Measurements from ENCODE around the gene GRID1.

GRID1 gene

GRCh38 chr10:86336341-86336740 lies 30.3 kb downstream of the GRID1 start:
- DNase-seq = no peak

DNA sequence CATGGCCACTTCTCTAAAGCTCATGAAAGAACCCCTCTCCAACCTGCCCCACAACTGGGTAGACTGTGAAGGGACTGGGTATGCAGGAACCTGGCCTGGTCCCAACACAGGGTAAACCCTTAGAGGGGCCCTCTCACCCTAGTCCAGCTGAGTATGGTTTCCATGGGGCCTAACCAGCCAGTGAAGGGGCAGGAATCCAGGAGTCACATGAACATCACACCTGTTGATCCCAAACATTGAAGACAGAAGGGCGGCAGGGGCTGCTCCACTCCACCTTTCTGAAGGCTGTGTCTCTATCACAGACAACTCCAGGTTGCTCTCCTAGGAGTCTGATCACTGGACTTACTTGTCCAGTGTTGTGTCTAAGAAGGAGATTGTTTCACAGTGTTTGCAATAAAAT lies 30.8 kb downstream of the GRID1 start:
- no peak for DNase-seq

DNA sequence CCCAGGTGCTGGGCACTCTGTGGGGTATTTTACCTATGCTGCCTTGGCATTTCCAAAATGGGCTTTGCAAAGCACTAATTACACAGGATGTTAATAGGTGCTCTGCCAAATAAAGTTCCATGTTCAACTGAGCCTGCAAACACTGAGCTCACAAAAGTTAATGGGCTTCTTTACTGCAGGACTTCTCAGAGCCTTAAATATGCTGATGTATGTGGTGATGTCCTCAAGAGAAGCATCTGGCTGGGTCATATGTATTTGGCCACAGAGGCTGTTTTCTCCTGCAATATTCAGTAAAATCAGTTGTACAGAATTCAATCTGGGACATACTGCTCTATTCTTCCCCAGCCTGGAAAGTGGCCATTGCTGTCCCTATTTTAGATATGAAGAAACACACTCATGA lies 31.3 kb downstream of the GRID1 start:
- no peak for DNase-seq

DNA sequence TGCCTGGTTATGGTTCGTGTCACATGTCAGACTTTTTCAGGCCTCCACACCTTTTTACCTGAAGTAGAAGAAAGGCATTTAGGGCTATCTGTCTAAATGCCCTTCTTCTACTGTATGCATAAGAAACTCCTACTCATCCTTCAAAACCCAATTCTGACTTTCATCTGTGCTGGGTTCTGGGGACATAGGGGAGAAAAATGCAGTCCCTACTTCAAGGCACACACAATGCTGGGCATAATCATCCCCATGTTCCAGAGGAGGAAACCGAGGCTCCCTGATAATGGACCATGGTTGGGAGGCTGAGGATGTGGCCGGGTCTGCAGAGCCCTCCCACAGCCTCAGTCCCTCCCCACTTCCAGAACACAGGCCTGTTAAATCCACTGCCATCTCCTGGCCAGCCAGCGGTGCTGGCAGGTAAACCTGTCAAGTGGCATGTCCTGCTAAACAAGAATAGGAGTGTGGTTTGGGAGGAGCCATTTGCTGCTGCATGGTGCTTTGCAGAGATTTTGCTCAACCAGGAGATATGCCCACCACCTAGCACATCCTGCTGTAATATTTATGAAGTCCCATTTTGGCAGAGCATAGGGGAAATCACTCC lies 32.0 kb downstream of the GRID1 start:
- DNase-seq = no peak

- DNase-seq = no peak
Measured at GRCh38 chr10:86333826-86334487, 32.6 kb downstream of the GRID1 start.

DNA sequence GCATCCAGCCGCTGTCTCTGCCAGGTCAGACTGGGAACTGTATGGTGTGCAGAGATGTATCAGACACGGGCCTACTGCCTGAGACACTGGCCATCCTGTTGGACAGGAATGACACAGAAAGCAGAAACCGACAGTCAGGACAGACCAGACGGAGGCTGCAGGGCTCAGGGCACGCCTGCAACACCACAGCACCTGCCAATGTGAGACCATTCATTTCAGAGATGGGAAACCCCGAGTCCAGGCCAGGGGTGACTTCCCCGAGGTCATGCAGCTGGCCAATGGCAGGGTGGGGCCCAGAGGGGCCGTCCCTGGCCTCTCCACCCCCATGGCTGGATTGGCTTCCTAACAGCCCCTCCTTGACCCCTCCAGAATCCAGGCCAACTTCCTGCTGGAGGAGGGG lies 34.7 kb downstream of the GRID1 start:
- DNase-seq = no peak

- DNase-seq = no peak
Measured at GRCh38 chr10:86330778-86331763, 35.5 kb downstream of the GRID1 start.

GRCh38 chr10:86329896-86330680 lies 36.5 kb downstream of the GRID1 start:
- DNase-seq = no peak

DNA sequence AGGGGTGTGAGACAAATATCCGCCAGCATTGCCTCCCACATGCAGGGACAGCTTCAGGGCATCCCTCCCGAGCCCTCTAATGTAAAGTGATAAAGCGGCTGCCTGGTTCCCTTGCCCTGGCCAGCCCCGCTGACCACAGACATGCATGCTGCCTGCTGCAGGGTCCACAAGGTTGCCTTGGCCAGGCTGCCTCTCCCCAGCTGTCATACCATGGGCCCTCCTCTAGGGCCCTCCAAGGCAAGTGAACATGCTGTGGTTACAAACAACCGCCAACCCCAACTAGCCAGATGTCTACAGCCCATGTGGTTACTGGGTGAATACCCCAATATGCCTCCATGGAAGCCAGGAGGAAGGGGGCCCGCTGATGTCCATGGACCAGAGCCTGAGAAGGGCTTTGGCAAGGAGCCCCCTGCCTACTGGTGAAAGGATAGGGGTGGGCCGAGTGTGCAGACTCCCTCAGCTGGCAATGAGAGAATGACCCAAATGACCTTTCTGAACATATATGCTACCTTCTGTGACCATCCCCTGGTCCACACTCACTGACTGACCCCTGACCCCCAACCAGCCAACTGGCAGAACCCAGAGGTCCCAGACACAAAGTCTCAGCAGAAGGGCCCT lies 37.4 kb downstream of the GRID1 start:
- DNase-seq = no peak

- no peak for DNase-seq
Measured at GRCh38 chr10:86327954-86328725, 38.5 kb downstream of the GRID1 start.

GRCh38 chr10:86325158-86325557 lies 41.4 kb downstream of the GRID1 start:
- DNase-seq = no peak

DNA sequence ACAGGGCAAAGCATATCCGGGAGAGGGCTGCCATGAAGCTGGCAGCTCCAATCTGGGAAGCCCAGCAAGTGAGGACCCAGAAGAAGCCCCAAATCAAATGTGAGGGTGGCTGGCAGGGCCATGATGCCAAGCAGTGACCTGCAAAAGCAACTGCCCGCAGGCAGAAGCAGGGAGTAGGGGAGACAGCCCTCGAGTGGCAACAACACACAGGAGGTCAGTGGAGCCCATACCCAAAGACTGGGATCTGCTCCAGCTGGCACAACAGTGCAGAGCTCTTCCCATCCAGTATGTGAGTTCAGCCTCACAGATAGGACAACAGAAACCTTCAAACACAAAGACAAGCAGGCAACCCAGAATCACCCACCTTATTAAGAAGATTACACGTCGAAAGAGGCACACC lies 45.0 kb downstream of the GRID1 start:
- DNase-seq = no peak

DNA sequence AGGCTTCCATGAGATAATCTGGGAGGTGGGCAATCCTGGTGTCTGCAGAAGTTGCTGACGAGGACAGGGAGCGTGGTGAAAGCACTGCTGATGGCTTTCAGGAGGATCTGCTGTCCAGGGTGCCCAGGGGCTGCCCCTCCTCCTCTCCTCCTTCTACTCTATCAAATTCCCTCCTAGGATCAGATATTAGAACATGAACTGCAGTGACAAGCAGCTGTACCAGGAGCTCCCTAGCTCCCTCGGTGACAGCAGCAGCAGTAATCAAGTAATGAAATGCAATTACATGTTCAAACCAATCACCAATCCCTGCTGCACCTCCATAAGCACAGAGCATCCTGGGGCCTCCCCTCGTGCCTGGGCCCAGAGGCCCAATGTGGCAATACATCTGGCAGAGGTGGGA lies 46.9 kb downstream of the GRID1 start:
- DNase-seq = no peak

- no peak for DNase-seq
Measured at GRCh38 chr10:86317949-86318725, 48.5 kb downstream of the GRID1 start.

DNA sequence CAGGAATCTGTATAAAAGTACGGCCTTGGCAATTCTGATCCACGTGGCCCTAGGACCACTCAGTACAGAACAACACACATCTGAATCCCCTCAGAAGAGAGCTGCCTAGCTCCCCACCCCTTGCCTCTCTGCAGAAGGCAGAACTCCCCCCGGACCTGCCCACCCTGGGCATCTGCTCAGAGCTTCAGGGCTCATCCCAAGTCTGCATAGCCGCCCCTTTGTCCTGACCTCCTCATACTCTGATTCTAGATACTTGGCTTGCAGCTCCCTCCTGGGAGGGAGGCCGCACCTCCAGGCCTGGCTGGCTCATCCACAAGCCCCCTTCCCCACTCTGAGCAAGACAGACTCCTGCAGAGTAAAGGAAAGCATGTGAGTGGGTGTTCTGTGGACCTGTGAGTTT lies 49.6 kb downstream of the GRID1 start:
- DNase-seq = no peak

DNA sequence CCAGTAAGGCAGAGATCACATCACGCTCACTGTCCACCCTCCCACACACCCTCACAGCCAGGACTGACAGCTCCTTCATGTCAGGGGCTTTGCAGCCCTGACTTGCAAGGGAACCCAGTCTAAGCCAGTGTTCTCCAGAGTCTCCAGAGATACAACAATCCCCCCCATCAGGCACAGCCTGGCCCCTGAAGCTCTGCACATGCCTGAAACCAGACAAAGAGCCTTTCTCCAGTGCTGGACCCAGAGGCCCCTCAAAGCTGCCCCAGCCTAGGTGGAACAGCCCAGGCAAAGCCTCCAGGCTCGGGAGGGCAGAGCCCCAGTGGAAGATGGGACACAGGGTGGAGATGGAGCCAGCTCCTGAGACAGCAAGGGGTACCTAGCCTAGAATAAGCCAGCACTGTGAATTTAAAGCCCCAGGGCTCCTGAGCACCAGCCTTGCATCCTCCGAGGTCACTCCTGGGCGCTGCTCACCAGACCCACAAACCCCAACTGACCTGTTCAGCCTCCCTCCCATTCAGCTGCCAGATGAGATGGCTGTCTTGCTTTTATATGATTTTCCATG lies 50.2 kb downstream of the GRID1 start:
- DNase-seq = no peak

DNA sequence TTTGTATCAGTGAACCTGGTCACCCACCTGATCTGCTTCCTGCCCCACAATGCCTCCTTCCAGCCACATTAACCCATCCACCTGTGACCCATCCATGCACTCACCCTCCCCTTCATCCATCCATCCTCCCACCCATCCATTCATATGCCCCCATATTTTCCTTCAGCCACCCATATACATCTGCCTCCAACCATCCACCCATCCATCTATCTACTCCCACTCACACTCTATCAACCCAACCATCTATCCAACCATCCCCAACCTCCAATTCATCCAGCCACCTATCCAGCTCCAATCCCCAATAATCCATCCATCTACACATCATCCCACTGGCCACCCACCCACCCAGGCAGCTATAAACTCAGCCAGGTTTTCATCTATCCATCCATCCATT lies 51.0 kb downstream of the GRID1 start:
- DNase-seq = no peak

DNA sequence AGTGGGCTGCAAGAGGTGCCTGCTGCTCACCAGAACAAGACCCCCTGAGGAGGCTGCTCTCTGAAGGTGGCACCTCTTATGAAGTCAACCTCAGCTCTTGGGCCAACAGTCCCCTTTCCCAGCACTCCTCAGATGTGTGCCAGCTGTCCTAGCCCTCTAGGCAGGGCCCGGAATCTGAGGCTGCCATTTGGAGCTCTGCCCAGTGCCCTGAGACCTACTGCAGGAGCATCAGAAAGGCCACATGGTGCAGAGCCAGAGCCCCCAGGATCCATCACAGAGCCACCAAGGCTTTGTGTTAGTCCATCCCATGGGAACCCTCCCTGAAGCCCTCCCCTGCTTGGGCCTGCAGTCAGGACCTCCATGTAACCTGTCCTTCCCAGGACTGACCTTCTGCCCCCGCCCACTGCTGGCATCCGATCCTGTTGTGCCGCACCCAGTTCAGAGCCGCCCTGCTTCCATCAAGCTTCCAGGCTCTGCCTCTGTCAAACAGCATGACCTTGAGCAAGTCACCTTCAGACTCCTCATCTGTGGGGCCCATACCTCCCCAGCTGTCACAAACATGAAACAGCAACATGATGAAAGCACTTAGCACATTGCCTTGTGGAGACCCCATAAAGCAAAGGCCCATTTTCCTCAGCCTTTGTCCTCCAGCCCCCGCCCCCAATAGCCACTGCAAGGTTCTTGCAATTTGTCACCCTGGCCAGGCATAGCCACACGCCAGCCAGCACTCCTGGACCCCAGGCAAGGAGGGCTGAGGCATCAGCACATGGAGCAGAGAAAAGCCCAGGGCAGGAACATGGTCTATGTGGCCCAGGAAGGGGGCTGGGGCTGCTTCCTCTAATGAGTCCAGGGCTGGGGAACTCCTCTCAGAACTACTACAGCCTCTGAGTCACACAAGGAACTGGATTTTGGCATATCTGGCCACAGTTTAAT lies 51.7 kb downstream of the GRID1 start:
- DNase-seq = no peak

DNA sequence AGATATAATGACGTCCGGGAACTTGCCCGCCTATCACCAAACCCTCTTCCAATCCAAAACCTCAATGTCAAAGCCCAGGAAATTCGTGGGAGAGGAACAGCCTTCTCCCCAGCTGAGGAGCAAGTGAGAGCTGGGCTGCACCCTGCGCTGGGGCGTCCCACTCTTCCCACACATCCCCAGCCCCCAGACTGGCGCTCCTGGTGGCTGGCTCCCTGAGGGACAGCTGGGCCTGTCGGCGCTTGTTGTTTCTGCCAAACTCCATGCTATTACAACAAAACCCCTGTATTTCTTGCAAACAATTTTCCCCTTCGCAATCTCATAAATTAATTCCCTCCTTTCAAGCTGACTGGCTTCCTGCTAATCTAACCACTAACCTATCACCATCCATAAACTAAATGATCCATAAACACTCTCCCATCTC lies 53.0 kb downstream of the GRID1 start:
- DNase-seq = no peak

Data from stimulated activated CD4-positive, alpha-beta T cell treated with anti-CD3 and anti-CD28 coated beads, Interleukin-15, amount 100 ng/mL, for 24 hours (primary cell).